Suppressor macrophage treated with lipopolysaccharide for 4 hours (primary cell): Measurements from ENCODE around the gene IP6K2.

Experiments used
- DNase-seq: peaks from one replicate; pipeline ENCODE4 v3.0.0-alpha.2; 2020

The IP6K2 gene

GRCh38 chr3:48688032-48688736 lies 28.8 kb downstream of the IP6K2 start:
- no peak for DNase-seq

DNA sequence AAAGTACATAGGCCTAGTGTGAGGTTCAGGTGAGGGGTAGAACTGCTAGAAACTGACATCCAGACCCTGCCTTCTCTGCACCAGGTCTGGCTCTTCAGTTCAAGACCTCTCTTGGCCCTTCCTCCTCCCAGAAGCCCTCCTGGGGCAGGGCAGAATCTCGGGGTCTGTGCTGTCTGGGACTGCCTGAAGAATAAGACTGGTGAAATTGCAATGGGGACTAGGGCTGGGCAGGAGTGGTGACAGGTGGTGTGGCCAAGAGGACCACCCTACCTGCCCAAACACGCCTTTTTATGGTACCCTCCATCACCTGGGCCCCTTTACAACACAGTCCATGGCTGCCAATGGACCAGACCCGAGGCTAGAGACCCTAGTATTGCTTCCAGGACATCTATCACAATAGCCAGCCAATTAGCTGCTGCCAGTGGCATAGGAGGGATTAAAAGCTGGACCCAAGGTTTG lies 29.8 kb downstream of the IP6K2 start:
- no peak for DNase-seq

- DNase-seq, result no peak
Observed at GRCh38 chr3:48686538-48687219, 30.3 kb downstream of the IP6K2 start.

DNA sequence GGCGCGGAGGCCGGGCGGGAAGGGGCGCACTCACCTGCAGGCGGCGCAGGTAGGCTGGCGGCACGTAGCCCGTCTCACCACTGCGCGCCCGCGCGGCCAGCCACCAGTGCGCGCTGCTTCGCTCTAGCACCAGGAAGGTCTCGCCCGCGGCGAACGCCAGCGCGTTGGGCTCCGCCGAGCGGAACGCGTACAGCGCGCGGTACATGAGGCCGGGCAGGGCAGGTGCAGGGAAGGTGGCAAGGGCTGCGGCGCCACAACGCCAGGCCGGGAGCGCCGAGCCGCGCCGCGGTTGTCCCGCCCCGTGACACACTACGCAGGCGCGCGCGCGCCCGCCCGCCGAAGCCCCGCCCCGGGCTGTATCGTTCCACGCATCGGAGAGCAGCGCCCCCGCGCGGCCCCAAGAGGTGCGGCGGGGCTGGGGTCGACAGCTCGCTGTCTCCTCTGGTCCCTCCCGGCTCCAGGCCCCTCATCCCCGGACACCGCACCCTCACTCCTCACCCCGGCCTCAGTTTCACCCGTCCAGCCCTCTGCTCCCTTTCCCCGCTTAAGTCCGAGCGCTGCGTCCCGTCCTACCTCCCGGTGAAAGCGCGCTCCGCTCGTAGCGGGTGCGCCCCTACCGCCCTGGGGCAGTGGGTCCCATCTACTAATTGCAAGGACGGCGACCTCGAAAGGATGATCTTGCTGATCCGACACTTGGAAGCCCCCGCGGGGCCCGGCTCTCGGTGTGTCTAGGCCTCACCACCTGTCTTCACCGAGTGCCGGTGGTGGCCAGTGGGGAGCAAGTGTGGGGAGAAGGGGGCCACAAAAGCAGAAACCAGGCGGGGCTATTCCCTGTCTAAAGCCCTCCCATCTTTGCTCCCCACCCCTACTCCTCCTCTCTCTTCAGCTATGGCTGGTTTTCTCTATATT lies 31.2 kb downstream of the IP6K2 start, which contains the start of gene NCKIPSD:
Gene NCKIPSD, minus strand, starts transcription at position 313 of the 909 bp plus-strand sequence. Its CDS starts 108 bp downstream, at position 205.
- DNase-seq, result peak; percentile 97

DNA sequence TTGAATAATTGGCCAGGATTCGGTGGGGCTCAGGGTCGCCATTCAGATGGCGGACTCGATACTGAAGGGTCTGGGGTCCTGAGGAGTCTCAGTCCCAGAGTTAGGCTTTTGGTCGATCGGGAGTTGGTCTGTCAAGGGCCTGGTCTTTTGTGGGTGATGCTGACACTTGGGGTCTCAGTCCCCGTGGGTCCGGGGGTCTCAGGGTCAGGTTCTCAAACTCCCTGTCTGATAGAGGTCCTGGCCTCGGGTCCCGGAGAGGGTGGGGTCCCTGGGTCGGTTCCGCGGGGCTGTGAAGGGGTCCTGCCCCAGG lies 31.8 kb downstream of the IP6K2 start:
- DNase-seq, result no peak

GRCh38 chr3:48684480-48685143 lies 32.4 kb downstream of the IP6K2 start:
- peak; percentile 71 for DNase-seq

GRCh38 chr3:48684054-48684349 lies 33.0 kb downstream of the IP6K2 start:
- no peak for DNase-seq

GRCh38 chr3:48682786-48683185 lies 34.2 kb downstream of the IP6K2 start:
- no peak for DNase-seq

- DNase-seq, result no peak
Observed at GRCh38 chr3:48681974-48682610, 34.9 kb downstream of the IP6K2 start.

GRCh38 chr3:48681541-48681880 lies 35.5 kb downstream of the IP6K2 start:
- DNase-seq, result no peak

DNA sequence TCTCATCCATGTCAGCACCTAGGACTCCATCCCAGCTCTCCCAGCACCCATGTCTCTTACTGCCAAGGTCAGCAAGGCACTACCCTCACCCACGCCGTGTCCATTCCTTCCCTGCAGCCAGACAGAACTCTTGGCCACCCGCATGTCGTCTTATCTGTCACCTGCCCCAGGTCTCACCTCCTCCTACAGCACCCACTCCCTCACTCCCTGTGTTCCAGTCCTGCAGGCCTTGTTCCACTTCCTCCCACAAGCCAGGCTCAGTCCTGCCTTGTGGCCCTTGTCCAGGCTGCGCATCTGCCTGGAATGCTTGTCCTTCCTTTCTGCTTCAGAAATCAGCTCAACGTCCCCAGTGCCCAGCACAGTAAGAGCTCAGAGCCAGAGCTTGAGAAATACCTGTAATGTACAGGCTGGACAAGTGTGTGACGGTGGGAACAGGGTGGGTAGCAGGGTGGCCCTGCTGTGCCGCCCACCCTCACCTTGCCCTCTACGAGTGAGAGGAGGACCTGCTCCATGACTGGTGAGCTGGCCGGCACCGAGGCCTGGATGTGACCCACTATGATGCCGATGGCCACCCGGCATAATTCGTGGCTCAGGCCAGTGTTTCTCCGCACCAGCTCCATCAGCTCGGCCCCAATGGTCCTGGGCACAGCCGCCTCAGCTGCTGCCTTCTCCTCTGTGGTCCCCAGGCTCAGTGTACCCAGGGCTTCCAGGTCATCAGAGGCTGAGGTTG lies 36.0 kb downstream of the IP6K2 start:
- no peak for DNase-seq

DNA sequence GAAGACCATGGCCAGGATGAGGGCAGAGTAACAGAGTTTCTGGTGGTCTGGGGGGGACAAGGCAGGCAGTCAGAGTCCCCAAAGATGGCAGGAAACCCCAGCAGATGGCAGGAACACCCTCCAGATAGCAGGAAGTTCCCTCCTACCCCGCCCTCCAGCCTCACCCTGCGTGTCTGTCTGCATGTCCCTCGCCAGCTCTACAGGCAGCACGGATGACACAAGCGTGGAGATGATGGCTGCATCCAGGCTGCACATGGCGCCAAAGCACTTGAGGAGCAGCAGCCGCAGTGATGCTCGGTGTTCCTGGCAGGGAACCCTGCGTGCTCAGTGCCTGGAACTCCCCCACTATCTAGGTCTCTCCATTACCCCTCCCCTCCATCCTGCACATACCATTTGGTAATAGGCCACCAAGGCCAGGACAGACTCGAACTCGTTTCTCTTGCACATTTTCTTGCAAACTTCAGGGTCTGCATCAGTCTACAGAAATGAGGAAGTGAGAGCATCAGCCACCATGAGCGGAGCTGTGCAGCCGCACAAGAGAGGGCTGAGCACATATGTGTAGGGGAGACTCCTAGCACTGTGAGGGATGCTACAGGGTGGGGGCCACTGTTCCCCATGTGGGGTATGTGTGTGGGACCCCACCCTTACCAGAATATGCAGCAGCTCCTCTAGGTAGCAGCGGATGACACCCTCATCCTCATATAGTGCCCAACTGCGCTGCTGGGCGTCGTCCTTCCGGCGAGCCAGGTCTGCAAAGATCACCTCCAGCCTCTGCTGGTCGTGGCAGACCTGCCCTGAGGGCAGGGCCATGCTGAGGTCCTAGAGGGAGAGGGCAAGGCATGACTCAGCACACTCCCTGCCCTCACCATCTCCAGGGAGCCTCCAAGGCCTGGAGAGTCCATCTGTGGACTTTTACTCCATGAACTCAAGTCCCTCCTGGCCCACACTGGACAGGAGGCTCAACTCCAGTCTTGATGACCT lies 37.3 kb downstream of the IP6K2 start:
- no peak for DNase-seq

DNA sequence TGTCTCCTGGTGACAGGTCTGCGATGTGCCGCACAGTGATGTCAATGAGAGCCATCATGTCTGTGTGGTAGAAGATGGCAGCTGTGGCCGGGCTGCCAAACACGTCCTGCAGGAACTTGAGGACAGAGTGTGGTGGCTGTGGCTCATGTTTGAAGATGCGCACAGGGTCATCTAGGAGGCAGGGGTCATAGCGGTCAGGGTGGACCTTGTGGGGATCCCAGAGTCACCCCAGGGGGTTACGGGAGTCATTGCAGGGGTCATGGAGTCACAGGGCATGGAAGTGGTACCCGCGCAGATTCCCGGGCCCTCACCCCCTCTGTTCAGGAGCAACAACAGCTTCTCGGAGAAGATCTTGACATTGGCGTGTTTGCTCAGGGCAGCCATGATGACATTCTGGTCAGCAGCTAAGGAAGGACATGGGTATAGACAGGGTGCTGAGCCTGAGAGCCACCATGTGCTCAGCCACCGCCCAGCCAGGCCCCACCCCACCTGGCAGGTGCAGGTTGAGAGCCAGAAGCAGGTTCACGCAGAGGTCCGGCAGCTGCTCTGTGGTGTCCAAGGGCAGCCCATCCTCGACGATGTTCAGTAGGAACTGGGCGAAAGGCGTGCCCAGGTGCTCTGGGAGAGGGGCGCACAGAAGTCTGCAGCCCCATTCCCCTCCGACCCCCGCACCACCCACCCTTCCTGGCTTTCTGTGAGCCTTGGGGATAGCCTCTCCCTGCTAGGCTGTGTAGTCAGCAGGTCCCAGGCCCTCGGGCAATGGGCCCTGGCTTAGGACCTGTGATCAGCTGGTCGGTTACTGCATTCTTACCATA lies 38.2 kb downstream of the IP6K2 start:
- DNase-seq, result no peak

DNA sequence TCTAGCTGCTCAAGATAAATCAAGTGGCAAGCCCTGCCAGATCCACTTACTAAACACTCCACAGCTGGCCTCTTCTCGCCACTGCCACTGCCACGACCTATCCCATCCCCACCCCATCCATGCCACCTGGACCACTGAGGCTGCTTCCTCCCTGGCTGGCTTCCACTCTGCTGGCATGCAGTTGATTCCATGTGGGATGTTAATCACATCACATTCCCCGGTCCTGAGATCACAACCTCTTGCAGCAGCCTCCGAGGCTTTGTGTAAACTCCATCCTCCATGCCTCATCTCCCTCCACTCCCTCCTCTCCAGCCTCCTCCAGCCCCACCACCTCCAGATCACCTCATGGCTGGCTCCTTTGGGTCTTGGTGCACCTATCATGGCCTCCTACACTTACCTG lies 39.0 kb downstream of the IP6K2 start:
- no peak for DNase-seq

DNA sequence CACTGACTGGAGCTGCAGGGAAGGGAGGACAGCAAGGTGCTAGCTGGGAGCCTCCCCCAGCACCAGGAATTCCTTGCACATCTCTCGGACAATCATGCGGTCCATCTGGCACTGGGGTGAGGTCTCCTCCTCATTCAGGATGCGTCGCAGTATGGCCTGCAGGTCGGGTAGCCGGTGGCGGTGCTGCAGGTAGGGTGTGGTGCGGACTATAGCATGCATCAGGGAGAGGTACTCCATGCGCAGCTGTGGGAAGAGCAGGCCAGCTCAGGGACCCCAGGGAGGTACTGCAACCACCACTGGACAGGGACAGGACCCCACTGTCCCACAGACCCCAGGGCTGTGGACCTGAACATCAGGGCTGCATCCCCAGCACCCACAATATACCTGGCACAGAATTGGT lies 42.5 kb downstream of the IP6K2 start:
- DNase-seq, result no peak

GRCh38 chr3:48672522-48672921 lies 44.5 kb downstream of the IP6K2 start:
- DNase-seq, result no peak

DNA sequence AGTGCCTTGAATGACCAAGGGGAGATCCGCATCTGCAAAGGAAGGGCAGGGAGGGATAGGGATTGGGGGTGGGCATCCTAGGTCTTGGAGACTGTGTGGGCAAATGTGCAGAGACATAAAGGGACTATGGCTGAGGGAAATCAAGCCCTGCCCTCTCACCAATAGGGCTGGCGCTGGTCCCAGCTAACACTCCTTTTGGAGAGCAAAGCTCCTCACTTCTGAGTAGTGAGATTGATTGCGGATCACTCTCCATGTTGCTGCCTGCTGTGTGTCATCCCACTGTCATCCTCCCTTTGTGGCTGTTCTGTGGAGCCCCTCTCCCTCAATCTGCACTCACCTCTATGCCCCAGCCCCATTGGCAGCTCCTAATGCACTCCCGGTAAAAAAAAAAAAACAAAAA lies 52.1 kb downstream of the IP6K2 start:
- no peak for DNase-seq

GRCh38 chr3:48664313-48664644 lies 52.7 kb downstream of the IP6K2 start:
- no peak for DNase-seq

GRCh38 chr3:48663489-48664312 lies 53.3 kb downstream of the IP6K2 start:
- DNase-seq, result peak; percentile 98
